HL-60 (cell line): ENCODE data around the gene AKR7A3.

Experiments used
- POLR2AphosphoS5 ChIP-seq: IDR thresholded peaks from 2 replicates; pipeline ENCODE4 v1.6.1; 2012; ENCODE audit warnings: low read depth
- TF ChIP-seq, protein P1 (sequence below): IDR thresholded peaks from one replicate; pipeline ENCODE4 v1.5.1; 2011; ENCODE audit warnings: low read length, control low read depth, inconsistent platforms; ENCODE audit not compliant: insufficient read depth

GRCh38 chr1:19327301-19327700 is 38.7 kb upstream of the AKR7A3 start:
- no peak for TF ChIP-seq POLR2AphosphoS5
- TF ChIP-seq, protein P1, sequence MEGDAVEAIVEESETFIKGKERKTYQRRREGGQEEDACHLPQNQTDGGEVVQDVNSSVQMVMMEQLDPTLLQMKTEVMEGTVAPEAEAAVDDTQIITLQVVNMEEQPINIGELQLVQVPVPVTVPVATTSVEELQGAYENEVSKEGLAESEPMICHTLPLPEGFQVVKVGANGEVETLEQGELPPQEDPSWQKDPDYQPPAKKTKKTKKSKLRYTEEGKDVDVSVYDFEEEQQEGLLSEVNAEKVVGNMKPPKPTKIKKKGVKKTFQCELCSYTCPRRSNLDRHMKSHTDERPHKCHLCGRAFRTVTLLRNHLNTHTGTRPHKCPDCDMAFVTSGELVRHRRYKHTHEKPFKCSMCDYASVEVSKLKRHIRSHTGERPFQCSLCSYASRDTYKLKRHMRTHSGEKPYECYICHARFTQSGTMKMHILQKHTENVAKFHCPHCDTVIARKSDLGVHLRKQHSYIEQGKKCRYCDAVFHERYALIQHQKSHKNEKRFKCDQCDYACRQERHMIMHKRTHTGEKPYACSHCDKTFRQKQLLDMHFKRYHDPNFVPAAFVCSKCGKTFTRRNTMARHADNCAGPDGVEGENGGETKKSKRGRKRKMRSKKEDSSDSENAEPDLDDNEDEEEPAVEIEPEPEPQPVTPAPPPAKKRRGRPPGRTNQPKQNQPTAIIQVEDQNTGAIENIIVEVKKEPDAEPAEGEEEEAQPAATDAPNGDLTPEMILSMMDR = no peak
